ENCODE results near the gene PRDM16.

Gene PRDM16

DNA sequence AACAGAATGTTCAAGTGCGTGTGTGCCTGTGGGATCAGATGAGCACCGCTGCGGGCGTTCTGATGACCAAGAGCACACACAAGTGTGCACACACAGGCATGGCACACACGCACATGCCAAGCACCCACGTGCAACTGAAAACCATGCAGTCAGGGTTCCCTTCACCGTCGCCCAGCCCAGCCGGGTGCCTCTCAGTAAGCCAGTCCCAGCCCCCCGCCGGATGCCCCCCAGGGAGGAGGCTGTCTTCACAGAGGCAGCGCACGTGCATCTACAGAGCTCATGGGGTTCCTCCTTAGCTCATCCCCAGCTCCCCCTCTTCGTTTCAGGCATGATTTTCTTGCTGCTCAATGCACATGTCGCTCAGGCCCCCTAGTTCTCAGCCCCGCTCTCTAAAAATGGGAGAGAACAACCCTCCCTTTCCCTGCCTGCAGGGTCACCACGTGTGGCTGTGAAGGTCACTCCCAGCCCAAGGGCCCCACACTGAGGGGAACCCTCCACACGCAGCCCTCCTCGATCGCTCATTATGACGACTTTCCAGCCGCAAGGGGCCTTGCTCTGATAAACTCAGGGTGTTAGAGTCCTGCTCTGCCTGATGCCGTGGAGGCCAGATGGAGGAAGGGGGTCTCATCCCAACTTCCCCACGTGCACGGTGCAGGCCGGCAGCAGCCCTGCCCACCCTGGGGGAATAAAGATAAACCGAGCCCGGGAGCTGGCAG lies 355.1 kb downstream of the PRDM16 start:
- H3K4me1 ChIP-seq (ENCODE audit: insufficient read depth, low read length) = no peaks in the 10 kb centered on the region
- no peak overlapping the region for H3K27ac ChIP-seq (ENCODE audit: low read depth, low read length)
- 86% methylated on average over 28 of the region's 28 CpGs for WGBS
- no peak overlapping the region for H3K9ac ChIP-seq (ENCODE audit: low read depth, low read length)
- H3K4me3 ChIP-seq (ENCODE audit: low read length) = no peak overlapping the region
- H3K36me3 ChIP-seq (ENCODE audit: insufficient read depth, low read length) = no peaks in the 10 kb centered on the region
- H3K9me3 ChIP-seq (ENCODE audit: insufficient read depth, low read depth, low read length) = no peaks in the 10 kb centered on the region
- no peaks in the 10 kb centered on the region for H3K27me3 ChIP-seq (ENCODE audit: insufficient read depth, low read length)

DNA sequence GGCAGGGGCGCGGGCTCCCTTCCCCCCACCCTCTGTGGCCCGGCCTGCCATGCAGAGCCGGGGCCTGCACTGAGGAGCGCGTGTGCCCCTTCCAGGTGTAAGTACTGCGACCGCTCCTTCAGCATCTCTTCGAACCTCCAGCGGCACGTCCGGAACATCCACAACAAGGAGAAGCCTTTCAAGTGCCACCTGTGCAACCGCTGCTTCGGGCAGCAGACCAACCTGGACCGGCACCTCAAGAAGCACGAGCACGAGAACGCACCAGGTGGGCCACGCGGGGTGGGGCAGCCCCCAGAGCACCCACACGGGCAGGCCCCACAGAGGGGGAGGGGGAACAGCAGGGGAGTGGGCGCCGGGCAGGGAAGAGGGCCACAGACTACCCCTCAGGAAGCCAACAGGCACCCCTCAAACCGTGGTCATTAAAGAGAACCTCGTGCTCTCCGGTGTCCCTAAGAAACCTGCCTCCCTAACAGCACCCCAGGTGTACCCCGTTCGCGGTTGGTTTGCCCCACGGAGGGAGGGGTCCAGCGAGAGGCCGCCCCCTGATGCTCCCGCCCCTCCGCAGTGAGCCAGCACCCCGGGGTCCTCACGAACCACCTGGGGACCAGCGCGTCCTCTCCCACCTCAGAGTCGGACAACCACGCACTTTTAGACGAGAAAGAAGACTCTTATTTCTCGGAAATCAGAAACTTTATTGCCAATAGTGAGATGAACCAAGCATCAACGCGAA lies 356.6 kb downstream of the PRDM16 start:
- no peak overlapping the region for H3K9ac ChIP-seq (ENCODE audit: low read depth, low read length)
- no peaks in the 10 kb centered on the region for H3K36me3 ChIP-seq (ENCODE audit: insufficient read depth, low read length)
- H3K9me3 ChIP-seq (ENCODE audit: insufficient read depth, low read depth, low read length) = no peaks in the 10 kb centered on the region
- no peak overlapping the region for H3K27ac ChIP-seq (ENCODE audit: low read depth, low read length)
- H3K4me3 ChIP-seq (ENCODE audit: low read length) = no peak overlapping the region
- WGBS = 93% methylated on average over 44 of the region's 44 CpGs
- H3K4me1 ChIP-seq (ENCODE audit: insufficient read depth, low read length) = no peaks in the 10 kb centered on the region
- H3K27me3 ChIP-seq (ENCODE audit: insufficient read depth, low read length) = no peaks in the 10 kb centered on the region

DNA sequence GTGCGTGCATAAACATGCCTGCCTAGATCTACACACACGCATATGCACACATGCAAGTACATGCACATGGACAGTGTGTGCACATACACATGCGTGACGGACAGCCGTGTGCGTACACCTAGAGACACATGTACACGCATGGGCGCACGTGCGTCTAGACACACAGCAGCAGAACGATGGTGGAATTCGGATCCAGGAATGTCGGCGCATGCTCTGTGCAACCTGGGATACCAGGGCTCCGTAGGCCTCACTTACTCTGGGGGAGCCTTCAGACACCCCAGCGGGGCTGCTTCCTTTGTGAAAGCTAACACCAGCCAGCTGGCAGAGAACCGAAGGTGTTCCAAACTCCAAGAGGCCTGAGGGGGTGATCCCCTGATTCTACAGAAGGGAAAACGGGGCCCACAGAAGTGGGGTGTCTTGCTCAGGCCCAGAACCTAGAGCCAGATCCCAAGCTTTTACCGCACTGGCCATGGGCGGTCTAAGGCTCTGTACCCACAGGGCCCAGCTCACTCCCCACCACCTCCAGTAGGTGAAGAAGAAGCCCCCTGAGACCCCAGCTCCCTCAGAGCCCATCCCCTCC lies 358.0 kb downstream of the PRDM16 start:
- no peak overlapping the region for H3K27ac ChIP-seq (ENCODE audit: low read depth, low read length)
- H3K4me1 ChIP-seq (ENCODE audit: insufficient read depth, low read length) = no peaks in the 10 kb centered on the region
- H3K9ac ChIP-seq (ENCODE audit: low read depth, low read length) = no peak overlapping the region
- H3K36me3 ChIP-seq (ENCODE audit: insufficient read depth, low read length) = no peaks in the 10 kb centered on the region
- no peaks in the 10 kb centered on the region for H3K27me3 ChIP-seq (ENCODE audit: insufficient read depth, low read length)
- 93% methylated on average over 20 of the region's 20 CpGs for WGBS
- no peaks in the 10 kb centered on the region for H3K9me3 ChIP-seq (ENCODE audit: insufficient read depth, low read depth, low read length)
- H3K4me3 ChIP-seq (ENCODE audit: low read length) = no peak overlapping the region

DNA sequence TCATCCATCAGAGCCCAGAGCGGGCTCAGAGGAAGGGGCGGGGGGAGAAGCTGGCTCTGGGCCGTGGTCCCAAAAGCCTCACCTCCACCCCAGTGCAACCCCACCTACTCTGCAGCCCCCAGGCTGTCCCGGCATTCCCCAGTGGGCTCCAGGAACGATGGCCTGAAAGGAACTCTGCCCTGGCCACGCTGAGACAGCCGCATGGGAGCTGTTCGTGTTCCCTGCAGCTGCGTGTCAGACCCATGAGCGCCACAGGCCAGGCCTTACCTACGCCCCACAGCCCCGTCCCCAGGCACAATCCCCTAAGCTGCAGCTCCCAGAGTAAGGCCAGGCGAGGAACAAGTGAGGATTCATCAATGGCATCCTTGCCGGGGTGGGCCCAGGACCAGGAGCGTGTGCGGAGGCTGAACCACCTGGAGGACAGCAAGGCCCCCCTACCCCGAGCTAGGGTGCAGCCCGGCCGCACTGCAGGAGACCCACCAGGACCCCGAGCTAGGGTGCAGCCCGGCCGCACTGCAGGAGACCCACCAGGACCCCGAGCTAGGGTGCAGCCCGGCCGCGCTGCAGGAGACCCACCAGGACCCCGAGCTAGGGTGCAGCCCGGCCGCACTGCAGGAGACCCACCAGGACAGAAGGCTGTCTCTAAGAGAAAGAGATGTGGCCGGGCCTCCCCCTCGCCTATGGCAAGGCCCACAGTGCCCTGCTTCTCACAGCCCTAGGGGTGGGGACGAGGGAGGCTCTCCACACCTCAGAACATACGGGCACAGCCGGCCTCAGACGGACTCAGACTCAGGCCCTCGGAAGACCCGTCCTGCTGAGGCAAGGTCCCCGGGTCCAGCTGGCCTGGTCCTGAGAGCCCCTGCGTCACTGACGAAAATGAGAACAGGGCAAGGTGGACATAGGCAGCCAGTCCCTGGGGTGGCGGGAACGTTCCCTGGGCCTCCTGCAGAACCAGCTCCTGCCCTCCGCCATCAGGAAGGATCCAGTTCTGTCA lies 359.0 kb downstream of the PRDM16 start:
- H3K4me3 ChIP-seq (ENCODE audit: low read length) = no peak overlapping the region
- 94% methylated on average over 43 of the region's 43 CpGs for WGBS
- no peaks in the 10 kb centered on the region for H3K27me3 ChIP-seq (ENCODE audit: insufficient read depth, low read length)
- H3K9me3 ChIP-seq (ENCODE audit: insufficient read depth, low read depth, low read length) = no peaks in the 10 kb centered on the region
- no peaks in the 10 kb centered on the region for H3K4me1 ChIP-seq (ENCODE audit: insufficient read depth, low read length)
- no peak overlapping the region for H3K27ac ChIP-seq (ENCODE audit: low read depth, low read length)
- H3K9ac ChIP-seq (ENCODE audit: low read depth, low read length) = no peak overlapping the region
- no peaks in the 10 kb centered on the region for H3K36me3 ChIP-seq (ENCODE audit: insufficient read depth, low read length)

DNA sequence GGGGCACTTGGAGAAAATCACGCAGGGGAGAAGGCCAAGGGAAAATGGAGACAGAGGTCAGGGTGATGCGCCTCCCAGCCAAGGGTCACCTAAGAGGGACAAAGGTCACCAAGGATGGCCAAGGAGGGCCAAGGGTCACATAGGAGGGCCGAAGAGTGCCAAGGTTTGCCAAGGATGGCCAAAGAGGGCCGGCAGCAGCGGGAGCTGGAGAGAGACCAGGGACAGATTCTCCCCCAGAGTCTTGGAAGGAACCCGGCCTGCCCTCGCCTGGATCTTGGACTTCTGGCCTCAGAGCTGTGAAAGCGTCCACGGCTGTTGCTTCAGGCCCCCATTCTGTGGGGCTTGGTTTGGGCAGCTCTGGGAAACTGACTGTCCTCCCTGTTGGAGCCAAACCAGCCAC lies 359.9 kb downstream of the PRDM16 start:
- Histone ChIP-seq H3K9ac (ENCODE audit: low read depth, low read length) (no peak overlapping the region), H3K27me3 (ENCODE audit: insufficient read depth, low read length) (no peaks in the 10 kb centered on the region), H3K4me1 (ENCODE audit: insufficient read depth, low read length) (no peaks in the 10 kb centered on the region), H3K36me3 (ENCODE audit: insufficient read depth, low read length) (no peaks in the 10 kb centered on the region), H3K27ac (ENCODE audit: low read depth, low read length) (no peak overlapping the region), H3K9me3 (ENCODE audit: insufficient read depth, low read depth, low read length) (no peaks in the 10 kb centered on the region), H3K4me3 (ENCODE audit: low read length) (no peak overlapping the region)
- WGBS = 93% methylated on average over 9 of the region's 9 CpGs

DNA sequence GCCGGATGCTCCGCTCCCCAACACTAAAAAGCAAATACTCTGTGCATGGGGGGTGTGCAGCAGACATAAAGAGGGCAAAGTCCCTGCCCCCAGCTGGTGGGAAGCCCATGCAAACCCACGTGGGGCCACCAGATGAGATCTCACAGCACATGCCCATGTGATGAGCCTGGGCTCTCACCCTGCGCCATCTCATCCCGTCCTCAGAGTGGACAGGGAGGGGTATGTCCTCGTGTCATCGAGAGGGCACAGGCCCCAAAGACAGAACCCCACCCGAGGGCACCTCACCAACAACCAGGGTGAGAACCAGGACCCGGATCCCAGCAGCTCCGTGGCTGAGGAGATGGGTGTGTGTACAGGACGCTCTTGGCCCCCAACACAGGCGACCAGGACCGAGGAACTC lies 360.3 kb downstream of the PRDM16 start:
- 91% methylated on average over 13 of the region's 13 CpGs for WGBS
- H3K4me1 ChIP-seq (ENCODE audit: insufficient read depth, low read length) = no peaks in the 10 kb centered on the region
- no peaks in the 10 kb centered on the region for H3K27me3 ChIP-seq (ENCODE audit: insufficient read depth, low read length)

DNA sequence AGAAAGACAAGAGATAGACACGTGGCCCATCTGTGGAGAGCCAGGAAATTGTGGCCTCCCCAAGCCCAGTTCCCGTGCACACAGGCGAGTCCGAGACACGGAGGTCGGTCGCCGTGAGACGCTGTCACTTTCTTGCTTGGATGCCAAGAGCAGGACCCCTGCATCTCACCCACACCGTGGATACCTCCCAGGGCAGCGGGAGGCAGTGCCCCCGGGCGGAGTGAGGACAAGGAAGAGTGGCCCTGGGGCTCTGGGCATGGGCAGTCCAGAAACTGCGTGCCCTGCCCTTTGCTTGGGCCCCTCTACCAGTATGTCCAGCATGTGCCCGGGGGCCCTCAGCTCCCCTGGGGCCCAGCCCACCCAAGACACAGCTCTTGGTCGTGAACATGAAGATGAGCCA lies 360.8 kb downstream of the PRDM16 start:
- Histone ChIP-seq H3K9ac (ENCODE audit: low read depth, low read length) (no peak overlapping the region), H3K4me3 (ENCODE audit: low read length) (no peak overlapping the region), H3K4me1 (ENCODE audit: insufficient read depth, low read length) (no peaks in the 10 kb centered on the region), H3K36me3 (ENCODE audit: insufficient read depth, low read length) (no peaks in the 10 kb centered on the region), H3K27me3 (ENCODE audit: insufficient read depth, low read length) (no peaks in the 10 kb centered on the region), H3K9me3 (ENCODE audit: insufficient read depth, low read depth, low read length) (no peaks in the 10 kb centered on the region), H3K27ac (ENCODE audit: low read depth, low read length) (no peak overlapping the region)
- 93% methylated on average over 16 of the region's 16 CpGs for WGBS

More for the DNA sequence above, 360.3 kb downstream of the PRDM16 start:
- H3K9me3 ChIP-seq (ENCODE audit: insufficient read depth, low read depth, low read length) = no peaks in the 10 kb centered on the region
- H3K9ac ChIP-seq (ENCODE audit: low read depth, low read length) = no peak overlapping the region
- no peaks in the 10 kb centered on the region for H3K36me3 ChIP-seq (ENCODE audit: insufficient read depth, low read length)
- H3K4me3 ChIP-seq (ENCODE audit: low read length) = no peak overlapping the region
- H3K27ac ChIP-seq (ENCODE audit: low read depth, low read length) = no peak overlapping the region

DNA sequence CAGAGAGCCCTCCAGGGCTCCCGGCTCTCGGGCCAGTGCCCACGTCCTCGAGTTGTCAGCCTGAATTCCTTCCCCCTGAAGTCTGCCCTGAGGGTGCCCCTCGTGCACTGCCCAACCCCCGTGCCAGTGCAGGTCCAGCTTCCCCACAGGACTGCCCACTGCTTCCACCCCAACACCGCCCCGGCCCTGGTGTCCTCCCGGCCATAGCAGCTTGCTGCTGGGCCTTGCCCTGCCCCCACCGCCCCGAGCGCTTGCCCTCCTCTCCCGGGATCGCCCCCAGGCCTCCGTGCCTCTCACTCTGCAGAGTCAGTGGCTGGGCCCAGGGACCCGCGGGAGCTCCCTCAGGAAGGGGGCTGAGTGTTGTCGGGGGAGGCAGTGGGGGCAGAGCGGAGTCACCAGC lies 361.4 kb downstream of the PRDM16 start:
- Histone ChIP-seq H3K36me3 (ENCODE audit: insufficient read depth, low read length) (no peaks in the 10 kb centered on the region), H3K27me3 (ENCODE audit: insufficient read depth, low read length) (no peaks in the 10 kb centered on the region), H3K4me1 (ENCODE audit: insufficient read depth, low read length) (no peaks in the 10 kb centered on the region), H3K4me3 (ENCODE audit: low read length) (no peak overlapping the region), H3K27ac (ENCODE audit: low read depth, low read length) (no peak overlapping the region), H3K9ac (ENCODE audit: low read depth, low read length) (no peak overlapping the region), H3K9me3 (ENCODE audit: insufficient read depth, low read depth, low read length) (no peaks in the 10 kb centered on the region)
- 89% methylated on average over 19 of the region's 19 CpGs for WGBS

DNA sequence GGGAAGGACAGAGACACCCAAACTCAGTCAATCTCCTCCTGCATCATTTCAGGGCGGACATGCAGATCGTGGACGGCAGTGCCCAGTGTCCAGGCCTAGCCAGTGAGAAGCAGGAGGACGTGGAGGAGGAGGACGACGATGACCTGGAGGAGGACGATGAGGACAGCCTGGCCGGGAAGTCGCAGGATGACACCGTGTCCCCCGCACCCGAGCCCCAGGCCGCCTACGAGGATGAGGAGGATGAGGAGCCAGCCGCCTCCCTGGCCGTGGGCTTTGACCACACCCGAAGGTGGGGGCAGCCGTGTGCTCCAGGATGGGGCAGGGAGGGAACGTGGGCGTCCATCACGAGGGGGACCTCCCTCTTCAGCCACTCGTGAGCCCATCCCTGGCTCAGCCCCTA lies 361.8 kb downstream of the PRDM16 start:
- Histone ChIP-seq H3K27me3 (ENCODE audit: insufficient read depth, low read length) (no peaks in the 10 kb centered on the region), H3K9ac (ENCODE audit: low read depth, low read length) (no peak overlapping the region), H3K9me3 (ENCODE audit: insufficient read depth, low read depth, low read length) (no peaks in the 10 kb centered on the region), H3K36me3 (ENCODE audit: insufficient read depth, low read length) (no peaks in the 10 kb centered on the region), H3K4me1 (ENCODE audit: insufficient read depth, low read length) (no peaks in the 10 kb centered on the region), H3K4me3 (ENCODE audit: low read length) (no peak overlapping the region), H3K27ac (ENCODE audit: low read depth, low read length) (no peak overlapping the region)
- 93% methylated on average over 22 of the region's 22 CpGs for WGBS

DNA sequence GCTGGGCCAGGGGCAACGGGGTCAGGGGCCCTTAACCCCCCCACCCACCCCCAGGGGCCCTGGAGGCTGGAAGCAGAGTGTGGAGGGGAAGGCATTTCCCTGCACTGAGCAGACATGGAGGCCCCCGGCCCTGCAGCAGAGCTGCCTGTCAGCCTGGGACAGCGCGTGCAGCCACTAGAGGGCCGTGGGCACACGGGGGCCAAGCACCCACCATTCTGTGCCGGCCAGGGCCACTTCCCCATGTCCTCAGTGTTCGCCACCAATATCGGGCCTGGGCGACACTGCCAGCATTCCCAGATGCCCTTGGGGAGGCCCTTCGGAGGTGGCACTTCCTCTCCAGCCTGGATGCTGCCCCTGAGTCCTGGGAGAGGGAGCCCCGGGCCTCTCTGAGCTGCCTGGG lies 362.3 kb downstream of the PRDM16 start:
- no peaks in the 10 kb centered on the region for H3K36me3 ChIP-seq (ENCODE audit: insufficient read depth, low read length)
- H3K27ac ChIP-seq (ENCODE audit: low read depth, low read length) = no peak overlapping the region
- H3K4me1 ChIP-seq (ENCODE audit: insufficient read depth, low read length) = no peaks in the 10 kb centered on the region
- no peak overlapping the region for H3K4me3 ChIP-seq (ENCODE audit: low read length)
- WGBS = 53% methylated on average over 12 of the region's 12 CpGs
- no peak overlapping the region for H3K9ac ChIP-seq (ENCODE audit: low read depth, low read length)
- H3K27me3 ChIP-seq (ENCODE audit: insufficient read depth, low read length) = no peaks in the 10 kb centered on the region
- H3K9me3 ChIP-seq (ENCODE audit: insufficient read depth, low read depth, low read length) = no peaks in the 10 kb centered on the region

DNA sequence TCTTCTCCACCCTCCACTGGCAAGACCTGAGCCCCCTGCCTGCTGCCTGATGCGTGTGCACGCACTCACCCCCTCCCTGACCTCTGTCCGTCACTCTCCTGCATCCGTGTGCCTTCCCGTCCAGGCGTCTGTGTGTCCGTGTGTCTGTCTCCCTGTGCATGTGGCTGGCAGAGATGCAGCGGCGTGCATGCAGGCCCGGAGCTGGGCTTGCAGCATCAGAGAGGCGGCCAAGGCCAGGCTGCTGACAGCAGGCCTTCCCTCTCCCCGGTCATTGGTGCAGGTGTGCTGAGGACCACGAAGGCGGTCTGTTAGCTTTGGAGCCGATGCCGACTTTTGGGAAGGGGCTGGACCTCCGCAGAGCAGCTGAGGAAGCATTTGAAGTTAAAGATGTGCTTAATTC lies 362.7 kb downstream of the PRDM16 start:
- Histone ChIP-seq H3K4me1 (ENCODE audit: insufficient read depth, low read length) (no peaks in the 10 kb centered on the region), H3K36me3 (ENCODE audit: insufficient read depth, low read length) (no peaks in the 10 kb centered on the region), H3K9ac (ENCODE audit: low read depth, low read length) (no peak overlapping the region), H3K4me3 (ENCODE audit: low read length) (no peak overlapping the region), H3K27ac (ENCODE audit: low read depth, low read length) (no peak overlapping the region), H3K27me3 (ENCODE audit: insufficient read depth, low read length) (no peaks in the 10 kb centered on the region), H3K9me3 (ENCODE audit: insufficient read depth, low read depth, low read length) (no peaks in the 10 kb centered on the region)
- WGBS = 90% methylated on average over 17 of the region's 17 CpGs

All from HUES64 (cell line).